Activated T-cell treated with anti-CD3 and anti-CD28 coated beads, Interleukin-2, amount 50 U/mL, for 24 hours (primary cell): ENCODE data around the gene LDLRAD3.

Experiments used
- DNase-seq: peaks from one replicate; pipeline ENCODE4 v3.0.0-alpha.2; 2020
- H3K27ac Mint-ChIP-seq: 2 replicates; pipeline ENCODE4 v1.8.0; 2020; ENCODE audit warnings: mild to moderate bottlenecking, mixed read lengths
- H3K27me3 Mint-ChIP-seq: 2 replicates; pipeline ENCODE4 v1.8.0; 2020; ENCODE audit warnings: mixed read lengths
- H3K36me3 Mint-ChIP-seq: 2 replicates; pipeline ENCODE4 v1.8.0; 2020; ENCODE audit warnings: low read depth, mixed read lengths
- H3K4me1 Mint-ChIP-seq: 2 replicates; pipeline ENCODE4 v1.8.0; 2020; ENCODE audit warnings: low read depth, mixed read lengths
- H3K4me3 Mint-ChIP-seq: 2 replicates; pipeline ENCODE4 v1.8.0; 2020; ENCODE audit warnings: mild to moderate bottlenecking, moderate library complexity, mixed read lengths
- H3K9me3 Mint-ChIP-seq: 2 replicates; pipeline ENCODE4 v1.8.0; 2020; ENCODE audit warnings: mixed read lengths

Gene LDLRAD3

DNA sequence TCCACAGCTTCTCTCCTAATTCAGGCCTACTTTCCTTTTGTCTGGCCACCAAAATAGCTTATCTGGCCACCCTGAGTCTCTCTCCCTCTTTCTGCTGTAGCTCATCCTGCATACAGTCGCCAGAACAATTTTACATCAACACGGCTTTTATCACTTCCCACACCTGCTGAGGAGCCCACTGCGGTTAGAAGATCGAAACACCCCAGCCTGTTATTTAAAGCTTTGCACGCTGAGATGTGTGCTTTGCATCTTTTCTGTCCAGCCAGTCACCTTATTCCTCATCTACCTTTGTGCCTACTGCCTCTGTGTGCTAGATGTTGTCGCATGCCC, 249.4 kb downstream of the LDLRAD3 start:
- Mint-ChIP-seq H3K27ac (no peak overlapping the region), H3K27me3 (peaks cover 3% of the 10 kb centered on the region), H3K4me1 (no peaks in the 10 kb centered on the region), H3K9me3 (no peaks in the 10 kb centered on the region), H3K36me3 (no peaks in the 10 kb centered on the region), H3K4me3 (no peak overlapping the region)
- DNase-seq: no peak

DNA sequence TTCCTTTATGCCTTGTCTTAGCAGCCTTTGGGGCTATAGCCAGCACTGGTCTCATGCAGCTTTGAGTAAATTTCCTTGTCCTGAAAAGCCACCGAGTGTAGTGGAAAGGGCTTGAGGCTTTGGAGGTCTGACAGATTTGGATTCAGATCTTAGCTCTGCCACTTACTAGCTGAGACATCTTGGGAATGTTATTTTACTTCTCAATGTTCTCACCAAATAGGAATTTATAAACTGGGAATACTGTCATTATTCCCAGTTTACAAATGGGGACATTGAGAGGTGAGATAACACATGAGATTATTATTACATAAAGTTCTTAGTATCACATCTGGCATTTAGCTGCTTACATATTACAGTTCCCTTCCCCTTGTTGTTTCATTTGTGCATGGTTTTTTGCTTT, 249.9 kb downstream of the LDLRAD3 start:
- no peaks in the 10 kb centered on the region for H3K9me3 Mint-ChIP-seq
- H3K27ac Mint-ChIP-seq: no peak overlapping the region
- no peaks in the 10 kb centered on the region for H3K36me3 Mint-ChIP-seq
- H3K4me3 Mint-ChIP-seq: no peak overlapping the region
- no peak for DNase-seq
- no peaks in the 10 kb centered on the region for H3K4me1 Mint-ChIP-seq
- peaks cover 7% of the 10 kb centered on the region for H3K27me3 Mint-ChIP-seq

DNA sequence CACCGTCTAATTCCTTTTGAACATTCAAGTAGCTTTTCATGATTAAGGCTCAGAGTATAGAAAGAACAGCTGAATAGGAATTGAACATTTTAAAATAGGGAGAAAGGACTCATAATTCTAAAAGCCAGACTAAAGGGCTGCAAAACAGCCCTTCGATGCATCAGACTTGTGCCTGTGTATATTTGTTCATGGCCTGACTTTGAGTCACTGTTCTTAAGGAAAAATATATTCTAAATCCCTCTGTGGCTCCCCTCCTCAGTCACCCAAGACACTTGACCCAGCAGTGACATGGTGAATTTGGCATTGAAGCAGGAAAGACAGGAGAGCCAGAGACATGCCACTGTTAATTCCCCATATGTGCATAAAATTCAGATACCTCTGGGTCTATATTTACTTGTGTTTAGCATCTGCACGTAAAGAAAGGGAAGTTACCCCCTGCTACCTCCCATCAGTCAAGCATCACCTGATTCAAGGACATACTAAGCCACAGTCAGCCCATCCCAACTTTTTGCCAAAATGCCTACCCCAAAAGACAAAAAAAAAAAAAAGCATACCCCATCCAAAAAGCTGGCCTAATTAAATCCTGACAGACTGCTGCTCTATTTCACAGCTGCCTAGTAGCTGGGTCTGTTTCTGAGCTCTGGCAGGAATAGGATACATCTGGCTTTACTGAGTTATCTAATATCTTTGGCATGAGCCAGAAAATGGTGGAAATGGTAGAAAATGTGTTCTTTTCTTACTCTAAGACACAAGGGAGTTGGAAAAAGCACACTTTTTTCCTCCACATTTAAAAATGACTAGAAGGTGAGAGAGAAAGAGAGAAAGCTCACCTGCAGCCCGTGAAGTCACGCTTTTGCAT, 251.9 kb downstream of the LDLRAD3 start:
- Mint-ChIP-seq H3K4me1 (no peaks in the 10 kb centered on the region), H3K36me3 (no peaks in the 10 kb centered on the region), H3K4me3 (no peak overlapping the region), H3K27ac (no peak overlapping the region), H3K27me3 (peaks cover 13% of the 10 kb centered on the region), H3K9me3 (no peaks in the 10 kb centered on the region)
- DNase-seq: no peak

DNA sequence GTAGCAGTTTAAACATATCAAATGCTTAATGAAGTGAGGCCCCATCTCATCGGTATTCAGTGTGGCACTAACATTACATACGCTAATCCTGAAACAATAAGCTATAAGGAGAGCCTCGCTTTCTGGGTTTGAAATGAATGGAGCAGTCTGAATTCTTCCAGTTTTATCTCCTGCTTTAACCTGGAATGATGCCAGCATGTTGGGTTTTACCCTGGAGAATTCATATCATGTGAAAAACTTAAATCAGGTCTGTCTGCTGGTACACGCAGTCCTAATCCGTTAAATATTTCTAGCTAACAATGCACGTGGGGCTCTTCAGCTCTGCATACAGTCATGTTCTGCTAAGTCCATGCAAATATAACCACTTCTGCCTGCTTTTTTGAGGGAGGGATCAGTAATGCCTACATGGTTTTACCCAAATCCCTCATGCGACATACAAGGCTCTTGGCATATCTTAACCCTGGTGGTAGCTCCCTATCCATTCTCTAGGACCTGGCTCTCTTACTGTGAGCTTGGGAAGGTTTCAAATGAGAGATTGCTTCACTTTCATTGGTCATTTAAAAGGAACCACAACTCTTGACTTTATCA, 252.6 kb downstream of the LDLRAD3 start:
- H3K9me3 Mint-ChIP-seq: no peaks in the 10 kb centered on the region
- no peak overlapping the region for H3K27ac Mint-ChIP-seq
- DNase-seq: no peak
- no peaks in the 10 kb centered on the region for H3K36me3 Mint-ChIP-seq
- H3K4me3 Mint-ChIP-seq: no peak overlapping the region
- H3K27me3 Mint-ChIP-seq: peaks cover 13% of the 10 kb centered on the region
- no peaks in the 10 kb centered on the region for H3K4me1 Mint-ChIP-seq

DNA sequence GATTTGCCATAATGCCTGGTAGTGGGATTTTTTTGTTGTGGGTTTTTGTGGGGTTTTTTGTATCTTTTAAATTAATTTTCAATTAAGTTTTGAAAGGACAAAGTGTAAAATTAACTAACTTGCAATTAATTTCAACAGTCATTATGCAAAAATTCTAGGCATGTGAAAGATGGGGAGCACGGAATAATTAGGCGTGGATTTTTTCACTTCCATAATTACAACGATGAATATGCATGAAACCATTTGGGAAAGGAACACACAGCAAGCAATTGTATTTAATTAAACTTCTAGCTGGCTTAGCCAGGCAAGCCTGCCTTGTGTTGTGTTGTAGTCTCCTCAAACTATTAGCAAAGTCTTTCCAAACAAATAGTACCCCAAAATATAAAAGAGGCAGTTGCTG, 257.5 kb downstream of the LDLRAD3 start:
- Mint-ChIP-seq H3K9me3 (no peaks in the 10 kb centered on the region), H3K36me3 (no peaks in the 10 kb centered on the region), H3K27me3 (peaks cover 23% of the 10 kb centered on the region), H3K4me1 (no peaks in the 10 kb centered on the region), H3K27ac (no peak overlapping the region), H3K4me3 (no peak overlapping the region)
- DNase-seq: no peak

DNA sequence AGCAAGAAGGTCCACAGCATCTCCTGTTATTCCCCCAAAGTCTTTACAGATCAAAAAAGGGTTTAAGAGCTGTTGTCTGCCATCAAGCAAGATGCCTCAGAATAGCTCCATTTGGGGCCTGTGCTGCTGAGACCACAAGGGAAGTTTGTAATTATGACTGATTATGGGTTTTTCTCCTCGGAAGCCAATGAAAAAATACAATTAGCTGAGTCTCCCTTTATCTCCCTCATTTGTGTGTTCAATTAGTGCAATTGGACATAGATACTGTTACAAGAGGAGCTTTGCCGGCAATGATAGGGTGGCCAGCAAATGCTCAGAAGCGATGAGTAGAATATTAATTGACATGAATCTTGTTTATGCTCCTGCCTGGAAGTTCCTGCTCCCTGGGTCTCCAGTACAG, 261.7 kb downstream of the LDLRAD3 start:
- DNase-seq: no peak
- H3K4me3 Mint-ChIP-seq: no peak overlapping the region
- peaks cover 15% of the 10 kb centered on the region for H3K27me3 Mint-ChIP-seq
- no peaks in the 10 kb centered on the region for H3K4me1 Mint-ChIP-seq
- no peaks in the 10 kb centered on the region for H3K36me3 Mint-ChIP-seq
- H3K9me3 Mint-ChIP-seq: no peaks in the 10 kb centered on the region
- no peak overlapping the region for H3K27ac Mint-ChIP-seq

DNA sequence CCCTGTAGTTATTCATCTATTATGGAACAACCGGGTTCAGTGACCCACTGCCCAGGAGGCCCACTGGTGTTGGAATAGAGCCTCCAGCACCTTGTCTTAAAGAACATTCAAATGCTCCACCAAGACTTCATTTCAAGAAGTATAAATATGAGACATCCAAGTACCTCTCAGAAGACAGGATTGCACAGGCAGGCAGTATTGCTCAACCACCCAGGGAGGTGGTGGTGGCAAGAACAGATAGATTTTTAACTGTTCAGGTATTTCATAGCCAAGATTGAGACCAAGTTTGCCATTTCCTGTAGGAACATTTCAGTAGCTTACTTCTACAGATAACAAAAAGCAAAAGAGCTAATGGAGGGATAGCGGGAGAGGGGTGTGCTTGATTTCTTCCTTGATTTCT, 266.7 kb downstream of the LDLRAD3 start:
- Mint-ChIP-seq H3K27ac (no peak overlapping the region), H3K27me3 (peaks cover 21% of the 10 kb centered on the region), H3K9me3 (no peaks in the 10 kb centered on the region), H3K36me3 (no peaks in the 10 kb centered on the region), H3K4me1 (no peaks in the 10 kb centered on the region), H3K4me3 (no peak overlapping the region)
- no peak for DNase-seq

DNA sequence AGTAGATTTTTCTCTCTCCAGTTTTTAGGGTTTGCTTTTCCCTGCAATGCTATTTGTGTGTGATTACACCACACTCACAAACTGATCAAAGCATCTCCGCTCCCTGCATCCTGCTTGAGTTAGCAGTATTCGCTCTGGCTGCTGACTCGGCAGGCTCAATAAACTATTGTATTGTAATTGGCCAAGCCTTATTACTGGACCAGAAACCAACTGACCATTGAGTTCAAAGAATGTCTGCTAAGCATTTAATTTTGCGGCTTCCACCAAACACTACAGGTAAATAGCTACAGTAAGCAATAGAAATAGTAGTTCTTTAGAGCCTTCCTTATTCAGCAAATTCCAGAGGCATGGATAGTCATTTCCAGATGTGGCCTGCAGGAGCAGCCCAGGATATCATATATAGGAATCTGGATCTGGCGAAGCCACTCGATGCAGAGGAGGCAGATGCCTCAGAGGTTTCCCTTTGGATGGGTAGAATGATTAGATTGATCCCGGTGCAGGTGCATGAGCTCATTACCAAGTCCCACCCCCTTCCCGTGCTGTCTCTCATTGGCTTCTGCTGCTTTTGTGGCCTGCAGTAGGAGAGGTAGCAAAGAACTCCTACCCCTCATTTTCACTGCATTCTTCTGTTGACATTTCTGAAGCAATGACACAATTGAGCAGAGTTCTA, 268.0 kb downstream of the LDLRAD3 start:
- Mint-ChIP-seq H3K27me3 (peaks cover 19% of the 10 kb centered on the region), H3K4me3 (no peak overlapping the region), H3K4me1 (no peaks in the 10 kb centered on the region), H3K36me3 (no peaks in the 10 kb centered on the region), H3K9me3 (no peaks in the 10 kb centered on the region), H3K27ac (no peak overlapping the region)
- no peak for DNase-seq

DNA sequence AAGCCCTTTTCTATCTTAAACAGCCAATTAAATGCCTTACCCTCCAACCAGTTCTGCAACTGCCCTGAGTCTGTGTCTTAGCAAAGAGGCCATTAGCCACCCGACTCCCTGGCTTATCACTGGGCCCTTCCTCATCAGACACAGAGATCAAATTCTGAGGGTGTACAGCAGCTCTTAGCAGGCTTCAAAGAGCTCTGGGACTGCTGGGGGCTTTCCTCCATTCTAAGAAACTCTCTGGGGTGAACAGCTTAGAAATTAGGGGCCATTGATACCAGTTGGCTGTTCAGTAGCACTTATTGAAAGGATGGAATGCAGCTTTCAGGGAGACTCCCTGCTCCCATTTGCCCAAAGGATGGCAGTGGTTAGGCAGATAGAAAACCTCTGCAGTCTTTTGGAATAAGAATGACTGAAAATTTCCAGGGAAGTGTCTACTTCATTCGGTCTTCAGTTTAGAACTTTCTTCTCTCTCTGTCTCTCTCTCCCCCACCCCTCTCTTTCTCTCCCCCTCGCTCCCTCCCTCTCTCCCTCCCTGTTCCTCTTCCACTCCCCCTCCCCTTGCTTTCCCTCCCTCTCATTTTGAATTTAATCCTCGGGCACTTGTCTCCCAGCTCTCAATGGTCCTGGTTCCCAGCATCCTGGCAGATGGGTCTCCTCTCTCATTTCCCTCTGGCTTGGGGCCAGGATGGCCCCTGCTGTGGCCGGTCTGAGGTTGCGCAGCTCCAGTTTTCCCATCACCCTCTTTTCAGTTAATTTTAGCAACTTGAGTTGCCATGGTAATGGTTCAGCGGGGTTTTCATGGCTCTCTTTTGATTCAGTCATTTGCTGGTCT, 268.9 kb downstream of the LDLRAD3 start:
- Mint-ChIP-seq H3K9me3 (no peaks in the 10 kb centered on the region), H3K27me3 (peaks cover 14% of the 10 kb centered on the region), H3K36me3 (no peaks in the 10 kb centered on the region), H3K4me1 (no peaks in the 10 kb centered on the region), H3K27ac (no peak overlapping the region), H3K4me3 (no peak overlapping the region)
- DNase-seq: no peak

DNA sequence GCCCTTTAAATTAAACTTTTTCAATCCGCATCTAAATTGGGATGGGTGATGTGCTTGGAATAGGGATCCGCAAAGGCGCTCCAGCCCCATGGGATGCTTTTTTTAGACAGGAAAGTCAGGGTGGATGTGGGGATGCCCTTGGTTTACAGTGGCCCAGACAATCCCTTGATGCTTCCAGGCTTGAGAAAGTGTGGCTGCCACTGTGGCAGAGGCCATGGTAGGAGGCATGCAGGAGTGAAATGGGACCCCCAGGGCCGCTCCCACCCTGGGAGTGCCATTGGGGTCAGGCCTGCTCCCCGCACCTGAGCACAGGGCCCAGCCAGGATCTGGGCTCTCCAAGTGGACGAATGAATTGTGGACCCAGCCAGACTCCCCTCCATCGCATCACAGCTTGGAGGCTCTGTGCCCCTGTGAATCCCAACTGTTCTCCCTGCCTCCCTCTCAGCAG, 269.6 kb downstream of the LDLRAD3 start:
- H3K4me3 Mint-ChIP-seq: no peak overlapping the region
- peaks cover 16% of the 10 kb centered on the region for H3K27me3 Mint-ChIP-seq
- H3K9me3 Mint-ChIP-seq: no peaks in the 10 kb centered on the region
- no peaks in the 10 kb centered on the region for H3K4me1 Mint-ChIP-seq
- no peaks in the 10 kb centered on the region for H3K36me3 Mint-ChIP-seq
- no peak for DNase-seq
- H3K27ac Mint-ChIP-seq: no peak overlapping the region

DNA sequence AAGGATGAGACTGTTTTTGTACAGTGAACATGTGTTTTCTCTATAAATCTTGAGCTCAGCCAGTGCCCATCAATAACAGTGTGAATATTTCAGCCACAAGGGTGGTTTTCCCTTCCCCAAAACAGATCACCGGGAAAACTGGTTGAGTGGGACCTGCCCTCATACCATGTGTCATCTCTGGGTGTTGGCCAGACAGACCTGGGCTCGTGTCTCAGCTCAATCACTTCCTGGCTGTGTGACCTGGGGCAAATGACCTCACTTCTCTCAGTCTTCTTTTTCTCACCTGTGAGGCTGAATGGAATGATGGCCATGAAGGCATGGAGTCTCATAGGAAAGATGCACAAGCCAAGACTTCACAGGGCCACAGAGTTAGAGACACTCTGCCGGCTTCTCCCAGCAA, 270.6 kb downstream of the LDLRAD3 start:
- no peaks in the 10 kb centered on the region for H3K4me1 Mint-ChIP-seq
- H3K36me3 Mint-ChIP-seq: no peaks in the 10 kb centered on the region
- no peak for DNase-seq
- H3K27me3 Mint-ChIP-seq: peaks cover 17% of the 10 kb centered on the region
- H3K4me3 Mint-ChIP-seq: no peak overlapping the region
- H3K27ac Mint-ChIP-seq: no peak overlapping the region
- peaks cover 2% of the 10 kb centered on the region for H3K9me3 Mint-ChIP-seq

DNA sequence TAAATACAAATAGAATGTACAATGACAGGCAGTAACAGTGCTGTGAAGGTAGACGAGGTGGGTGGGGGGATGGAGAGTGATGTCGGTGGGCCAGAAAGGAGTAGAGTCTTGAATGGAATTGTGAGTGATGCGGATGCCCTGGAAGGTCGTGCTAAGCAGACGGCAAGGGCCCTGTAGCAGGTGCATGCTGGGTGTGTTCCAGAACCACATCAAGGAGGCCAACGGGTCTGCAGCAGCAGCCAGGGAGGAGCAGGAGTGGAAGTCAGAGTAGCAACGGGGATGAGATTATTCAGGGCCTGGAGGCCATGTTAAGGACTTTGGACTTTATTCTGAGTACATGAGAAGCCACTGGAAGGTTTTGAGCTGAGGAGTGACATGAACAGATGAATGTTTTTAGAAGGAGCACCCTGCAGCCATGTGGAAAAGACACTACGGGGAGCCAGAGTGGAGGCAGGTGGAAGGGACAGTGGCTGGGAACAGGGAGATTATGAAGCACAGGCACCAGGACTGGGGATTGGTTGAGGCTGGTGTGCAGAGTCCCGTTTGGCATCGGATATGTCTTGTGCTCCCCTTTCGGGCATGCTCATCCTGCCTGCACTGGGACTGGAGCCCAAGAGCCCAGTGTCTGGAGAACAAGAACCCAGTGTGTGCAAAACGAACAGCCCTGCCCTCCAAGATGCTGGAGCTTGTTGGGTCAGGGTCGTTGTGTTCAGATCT, 271.3 kb downstream of the LDLRAD3 start:
- H3K36me3 Mint-ChIP-seq: no peaks in the 10 kb centered on the region
- peaks cover 9% of the 10 kb centered on the region for H3K9me3 Mint-ChIP-seq
- no peaks in the 10 kb centered on the region for H3K4me1 Mint-ChIP-seq
- H3K27me3 Mint-ChIP-seq: peaks cover 17% of the 10 kb centered on the region
- DNase-seq: no peak
- H3K27ac Mint-ChIP-seq: no peak overlapping the region
- H3K4me3 Mint-ChIP-seq: no peak overlapping the region

DNA sequence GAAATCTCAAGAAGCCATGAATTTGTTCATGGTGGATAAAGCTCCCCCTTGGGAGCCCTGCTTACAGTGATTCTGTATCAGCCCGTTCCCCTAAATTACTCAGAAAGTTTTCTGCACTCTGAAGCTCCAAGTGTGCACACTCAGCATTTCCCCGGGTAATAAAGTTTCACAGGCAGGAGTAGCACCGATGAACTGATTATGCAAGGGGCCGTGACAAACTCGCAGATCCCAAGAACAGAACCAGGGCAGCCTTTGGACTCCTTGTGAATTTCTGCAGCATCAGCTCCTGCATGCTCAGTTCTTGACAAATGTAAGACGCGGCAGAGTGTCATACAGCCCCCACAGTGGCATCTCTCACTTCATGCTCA, 271.8 kb downstream of the LDLRAD3 start:
- no peak overlapping the region for H3K4me3 Mint-ChIP-seq
- no peak overlapping the region for H3K27ac Mint-ChIP-seq
- peaks cover 17% of the 10 kb centered on the region for H3K27me3 Mint-ChIP-seq
- H3K36me3 Mint-ChIP-seq: no peaks in the 10 kb centered on the region
- no peak for DNase-seq
- peaks cover 12% of the 10 kb centered on the region for H3K9me3 Mint-ChIP-seq
- H3K4me1 Mint-ChIP-seq: no peaks in the 10 kb centered on the region

DNA sequence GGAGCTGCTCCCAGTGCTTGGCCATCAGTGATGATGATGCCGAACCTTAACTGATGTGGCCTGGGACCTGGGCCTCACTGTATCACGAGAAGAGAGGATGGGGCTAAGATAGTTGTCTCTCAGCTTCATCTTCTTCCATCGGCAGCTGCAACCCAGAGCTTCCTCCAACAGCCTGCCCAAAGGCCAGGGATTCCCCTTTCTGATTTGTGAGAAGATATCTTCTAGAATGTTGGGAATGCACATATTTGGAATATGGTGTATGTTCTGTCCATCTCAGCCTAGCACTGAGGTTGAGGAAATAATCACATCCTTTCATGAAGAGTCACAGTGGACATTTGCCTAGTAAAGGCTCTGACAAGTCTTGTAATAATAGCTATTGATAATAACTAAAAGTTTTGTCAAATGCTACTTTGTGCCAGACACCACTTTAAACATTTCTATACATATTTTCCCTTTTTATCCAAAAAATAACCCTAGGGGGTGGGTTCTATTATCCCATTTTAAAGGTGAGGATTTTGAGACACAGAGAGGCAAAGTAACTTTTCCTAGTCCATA, 272.3 kb downstream of the LDLRAD3 start:
- Mint-ChIP-seq H3K4me3 (no peak overlapping the region), H3K27me3 (peaks cover 17% of the 10 kb centered on the region), H3K36me3 (no peaks in the 10 kb centered on the region), H3K4me1 (no peaks in the 10 kb centered on the region), H3K9me3 (peaks cover 12% of the 10 kb centered on the region), H3K27ac (no peak overlapping the region)
- DNase-seq: no peak
